HG03575 (cell line): ENCODE data around the gene GIPC1.

Experiments used
- ATAC-seq: cut with Tn5 transposase; IDR thresholded peaks from one replicate; pipeline ENCODE4 v1.9.1; 2021; ENCODE audit not compliant: unreplicated experiment, insufficient number of reproducible peaks, low FRiP score; ENCODE audit errors: extremely low read depth

GIPC1 gene

GRCh38 chr19:14497228-14497921 lies 1.4 kb upstream of the GIPC1 start:
- ATAC-seq = no peak

GRCh38 chr19:14496834-14497227 lies 904 bp upstream of the GIPC1 start:
- ATAC-seq = no peak

GRCh38 chr19:14495672-14496028 lies 277 bp downstream of the GIPC1 start:
- no peak for ATAC-seq

DNA sequence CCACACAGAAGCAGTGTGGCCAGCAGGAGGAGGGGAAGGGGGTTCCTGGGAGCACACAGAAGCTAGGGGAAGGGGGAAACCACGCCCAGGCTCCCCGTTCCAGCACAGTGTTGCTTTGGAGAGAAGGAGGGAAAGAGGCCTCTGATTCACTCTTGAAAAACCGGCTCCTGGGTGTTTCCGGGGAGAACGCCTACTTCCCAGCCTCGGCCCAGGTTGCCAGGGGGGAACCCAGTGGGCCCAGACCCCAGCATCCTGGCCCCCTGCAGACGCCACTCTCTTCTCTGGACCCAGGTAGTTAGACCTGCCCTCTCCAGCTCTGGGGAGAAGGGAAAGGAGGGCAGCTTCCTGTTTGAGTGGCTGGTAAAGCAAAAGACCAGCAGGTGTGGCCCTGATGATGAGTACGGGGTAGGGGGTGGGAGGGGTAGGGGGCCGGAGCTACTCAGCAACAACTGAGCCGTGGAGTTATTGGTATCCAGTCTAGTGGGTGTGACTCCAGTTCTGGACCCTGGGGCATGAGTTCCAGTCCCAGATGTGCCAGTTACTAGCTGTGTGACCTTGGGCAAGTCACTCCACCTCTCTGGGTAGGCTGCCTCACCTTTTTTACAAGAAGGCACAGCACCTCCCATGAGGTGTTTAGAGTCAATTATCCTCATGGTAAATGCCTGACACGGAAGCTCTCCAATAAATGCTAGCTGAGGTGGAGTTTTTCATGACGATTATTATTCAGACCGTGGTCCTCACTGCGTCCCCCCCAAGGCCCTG lies 836 bp downstream of the GIPC1 start:
- no peak for ATAC-seq

- ATAC-seq = no peak
These were observed 1.5 kb downstream of the GIPC1 start for GRCh38 chr19:14494411-14494810.

DNA sequence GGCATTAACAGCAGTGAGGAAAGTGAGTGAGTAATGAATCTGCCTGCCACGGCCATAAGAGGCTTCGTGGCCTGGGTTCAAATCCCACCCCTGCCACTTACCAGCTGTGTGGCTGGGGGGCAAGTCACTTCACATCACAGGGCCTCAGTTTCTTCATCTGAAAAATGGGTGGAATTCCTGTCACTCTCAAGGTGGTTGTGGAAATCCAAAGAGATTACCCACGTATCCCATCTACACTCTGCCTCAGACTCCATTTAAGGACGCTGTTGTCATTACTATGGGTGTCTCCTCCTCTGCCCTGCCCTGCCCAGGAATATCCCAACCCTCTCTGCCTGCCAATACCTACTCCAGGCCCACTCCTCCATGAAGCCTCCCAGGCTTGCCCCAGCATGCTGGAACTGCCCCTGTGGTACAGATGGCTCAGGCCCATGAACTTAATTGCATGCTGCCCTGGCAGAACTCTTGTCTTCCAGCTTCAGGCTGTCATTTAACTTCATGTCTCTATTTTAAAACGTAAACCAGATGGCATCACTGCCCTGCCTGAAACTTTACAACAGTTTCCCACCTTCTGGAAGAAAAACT lies 3.1 kb downstream of the GIPC1 start:
- ATAC-seq = no peak

GRCh38 chr19:14487370-14488125 lies 8.4 kb downstream of the GIPC1 start:
- no peak for ATAC-seq

DNA sequence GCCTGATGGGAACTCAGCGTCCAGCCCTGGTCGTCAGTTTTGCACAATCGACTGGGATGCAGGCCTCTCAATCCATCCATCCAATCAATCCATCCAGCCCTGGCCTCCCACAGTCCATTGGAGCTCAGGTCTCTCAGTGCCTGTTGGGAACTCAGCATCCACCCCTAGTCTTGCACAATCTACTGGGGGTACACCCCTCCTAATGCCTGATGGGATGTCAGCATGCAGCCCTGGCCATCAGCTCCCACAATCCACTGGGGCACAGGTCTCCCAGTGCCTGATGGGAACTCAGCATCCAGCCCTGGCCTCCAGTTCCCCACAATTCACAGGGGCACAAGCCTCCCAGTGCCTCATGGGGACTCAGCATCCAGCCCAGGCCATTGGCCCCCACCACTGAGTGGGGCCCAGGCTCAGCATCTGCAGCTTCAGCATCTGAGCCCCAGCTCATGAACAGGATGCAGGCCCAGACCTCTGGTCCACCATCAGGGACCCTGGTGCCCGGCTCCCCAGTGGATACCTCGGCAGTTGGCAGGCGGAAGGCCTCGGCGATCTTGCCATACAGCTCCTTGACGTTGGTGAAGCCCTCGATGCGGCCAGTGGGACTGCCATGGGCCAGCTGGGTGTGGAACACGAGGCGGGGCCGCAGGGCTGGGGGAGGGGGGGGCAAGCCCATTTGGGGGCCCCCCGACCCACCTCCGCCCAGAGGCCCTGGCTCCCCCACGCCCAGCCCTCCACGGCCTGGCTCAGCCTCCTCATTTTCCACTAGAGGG lies 13.6 kb downstream of the GIPC1 start:
- no peak for ATAC-seq

DNA sequence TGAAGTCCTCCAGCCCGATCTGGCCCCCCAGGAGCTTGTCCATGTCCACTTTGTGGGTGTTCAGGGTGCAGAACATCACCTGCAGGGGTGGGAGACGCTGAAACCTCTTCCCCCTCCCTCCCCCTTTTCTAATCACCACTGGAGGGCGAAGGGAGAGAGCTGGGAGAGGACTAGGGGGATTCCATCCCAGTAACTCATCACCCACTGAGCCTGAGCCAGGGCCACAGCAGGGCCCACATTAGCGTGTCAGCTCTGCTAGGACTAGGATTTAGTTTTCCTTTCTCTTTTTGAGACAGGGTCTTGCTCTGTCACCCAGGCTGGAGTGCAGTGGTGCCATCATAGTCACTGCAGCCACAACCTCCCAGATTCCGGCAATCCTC lies 15.2 kb downstream of the GIPC1 start:
- no peak for ATAC-seq

DNA sequence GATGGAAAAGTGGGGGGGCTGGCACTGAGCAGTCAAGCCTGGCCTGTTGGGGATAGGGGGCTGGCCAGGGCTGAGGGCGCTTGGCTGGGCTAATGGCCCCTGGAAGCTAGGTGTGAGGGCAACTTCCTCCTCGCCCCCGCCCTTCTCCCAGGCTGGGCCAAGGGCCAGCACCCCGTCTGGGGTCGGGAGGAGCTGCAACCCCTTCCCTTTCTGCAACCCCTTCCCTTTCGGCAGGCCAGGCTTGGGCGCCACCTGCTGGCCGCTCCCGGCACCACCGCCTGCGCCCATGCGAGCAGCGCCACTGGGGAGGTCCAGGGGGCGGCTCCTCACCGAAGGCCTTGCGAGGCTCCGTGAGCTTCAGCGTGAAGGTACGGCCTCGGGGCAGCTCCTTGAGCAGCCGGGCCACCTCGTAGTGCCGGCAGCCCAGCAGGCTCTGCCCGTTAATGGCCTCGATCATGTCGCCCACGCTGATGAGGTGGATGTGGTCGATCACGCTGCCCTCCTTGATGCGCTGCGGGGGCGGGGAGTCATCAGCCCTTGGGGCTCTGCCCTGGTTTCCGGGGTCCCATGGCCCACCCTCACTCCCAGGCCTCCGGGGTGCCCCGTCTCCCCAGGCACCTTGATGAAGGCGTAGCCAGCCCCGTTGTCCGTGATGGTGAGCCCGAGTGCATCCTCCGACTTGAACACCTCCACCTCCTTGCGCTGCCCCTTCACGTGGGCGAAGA lies 15.8 kb downstream of the GIPC1 start:
- ATAC-seq = no peak

DNA sequence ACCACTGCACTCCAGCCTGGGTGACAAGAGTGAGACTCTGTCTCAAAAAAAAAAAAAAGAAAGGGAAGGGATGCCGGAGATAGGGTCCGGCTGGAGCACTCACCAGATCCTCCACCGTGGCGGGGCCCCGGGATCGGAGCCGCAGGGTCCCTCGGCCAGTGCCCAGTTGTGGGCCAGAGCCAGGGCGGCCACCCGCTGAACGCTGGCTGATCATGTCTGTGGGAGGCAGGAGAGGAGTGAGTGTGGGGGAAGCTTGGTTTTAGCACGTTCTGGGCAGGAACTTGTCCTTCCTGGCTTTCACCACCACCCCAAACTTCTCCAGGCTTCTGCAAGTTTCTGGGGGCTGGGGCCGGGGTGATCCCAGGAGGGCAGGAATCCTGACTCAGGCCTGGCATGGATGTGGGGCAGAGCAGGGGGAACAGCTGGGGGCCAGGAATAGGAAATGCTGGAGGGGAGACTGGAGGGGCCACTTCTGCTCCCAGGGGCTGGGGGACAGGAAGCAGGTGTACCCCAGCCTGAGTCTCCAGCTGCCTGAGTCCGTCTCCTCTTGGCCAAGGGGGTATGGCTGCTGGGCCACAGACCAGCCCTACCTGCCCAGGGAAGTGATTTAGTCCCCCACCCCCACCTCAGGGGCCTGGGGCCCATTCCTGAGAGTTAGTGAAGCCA lies 16.5 kb downstream of the GIPC1 start:
- ATAC-seq = no peak

- ATAC-seq = no peak
These were observed 17.8 kb downstream of the GIPC1 start for GRCh38 chr19:14478113-14478545.

DNA sequence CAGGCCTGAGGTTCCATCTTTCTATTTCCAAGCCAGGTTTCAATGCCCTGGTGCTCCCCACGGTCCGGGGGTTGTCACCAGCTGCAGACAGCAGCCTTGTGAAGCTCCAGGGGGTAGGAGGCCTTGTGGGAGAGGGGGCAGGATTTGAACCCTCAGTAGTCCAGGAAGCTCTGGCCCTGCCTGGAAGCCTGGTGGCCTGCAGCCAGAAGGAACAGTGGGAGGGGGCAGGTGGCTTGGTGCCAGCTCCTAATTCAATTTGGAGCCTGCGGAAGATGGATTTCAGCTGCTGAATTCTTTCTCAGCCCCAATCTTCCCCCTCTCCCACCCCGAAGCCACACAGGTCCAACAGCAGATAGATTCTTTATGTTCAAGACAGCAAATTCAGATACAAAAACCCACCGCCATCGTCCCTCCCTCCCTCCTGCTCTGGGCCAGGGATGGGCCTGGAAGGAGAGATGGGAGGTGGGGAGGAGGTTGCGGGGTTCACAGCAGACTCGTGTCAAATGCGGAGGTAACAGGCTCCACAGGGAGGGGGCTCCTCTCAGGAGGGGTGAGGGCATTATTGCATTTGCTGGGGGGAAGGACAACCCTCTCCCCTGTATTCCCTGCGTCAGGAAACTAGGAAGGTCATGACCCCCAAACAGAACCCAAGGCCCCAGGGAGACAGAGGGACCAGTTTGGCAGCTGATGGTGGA lies 18.4 kb downstream of the GIPC1 start:
- ATAC-seq = no peak

GRCh38 chr19:14476673-14477401 lies 19.1 kb downstream of the GIPC1 start:
- no peak for ATAC-seq

DNA sequence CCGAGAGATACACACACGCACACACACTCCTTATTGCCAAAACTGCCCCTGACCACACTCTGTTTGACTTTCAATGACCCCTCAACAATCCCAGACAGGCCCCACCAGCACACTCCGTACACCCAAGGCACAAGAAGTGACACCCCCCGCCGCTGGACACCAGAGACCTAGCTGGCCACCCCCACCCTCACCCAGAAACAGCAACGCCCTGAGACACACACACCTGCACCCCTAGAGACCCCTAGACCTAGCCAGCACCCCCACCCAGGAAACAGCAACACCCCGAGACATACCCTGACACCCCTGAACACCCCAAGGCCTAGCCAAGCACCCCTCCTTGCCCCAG lies 19.6 kb downstream of the GIPC1 start:
- ATAC-seq = no peak

GRCh38 chr19:14475251-14476073 lies 20.5 kb downstream of the GIPC1 start, which contains the start of gene PTGER1:
TSS of gene PTGER1 (minus strand) at chr19:14475354. CDS start at chr19:14474320, 1,034 bp downstream.
- no peak for ATAC-seq
